GM21390 (cell line): Measurements from ENCODE around the gene TSPAN1.

Experiments
- ATAC-seq: cut with Tn5 transposase; IDR thresholded peaks from one replicate; pipeline ENCODE4 v1.9.1; 2021; ENCODE audit not compliant: unreplicated experiment

TSPAN1 gene

DNA sequence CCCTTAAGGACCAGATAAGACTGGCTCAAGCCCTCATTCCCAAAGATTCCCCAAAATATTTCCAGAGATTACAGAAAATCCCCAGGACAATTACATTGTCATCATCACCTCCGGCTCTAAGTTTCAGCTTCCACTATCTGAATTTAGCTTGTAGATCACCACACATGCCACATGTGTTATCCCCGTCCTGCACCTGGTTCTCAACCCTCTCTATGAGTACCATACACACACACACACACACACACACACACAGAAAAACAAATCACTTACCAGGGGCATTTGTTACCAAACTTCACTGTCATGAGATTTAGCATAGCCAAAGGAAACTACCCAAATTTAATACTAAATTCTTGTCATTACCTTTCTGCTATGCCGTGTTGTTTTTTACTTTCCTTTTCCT is 15.4 kb upstream of the TSPAN1 start:
- ATAC-seq = no peak

DNA sequence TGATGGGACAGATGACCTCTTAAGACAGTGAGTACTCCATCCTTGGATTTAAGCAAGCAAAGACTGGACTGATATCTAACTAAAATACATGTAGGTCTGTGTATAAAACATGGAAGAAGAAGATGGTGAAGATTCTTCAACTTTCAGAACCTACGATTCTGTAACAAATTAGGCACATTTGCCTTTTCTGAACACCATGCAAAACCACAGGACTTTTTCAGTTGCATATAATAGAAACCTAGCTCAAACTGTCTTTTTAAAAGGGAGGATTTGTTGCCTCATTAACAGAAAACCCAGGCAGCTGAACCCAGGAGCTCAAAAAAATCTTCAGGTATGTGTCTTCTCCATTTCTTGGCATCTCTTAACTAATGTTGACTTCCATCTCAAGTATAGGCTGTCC is 14.7 kb upstream of the TSPAN1 start:
- ATAC-seq = no peak

- peak; percentile 55 for ATAC-seq
Measured at GRCh38 chr1:46166521-46167462, 8.1 kb upstream of the TSPAN1 start.

GRCh38 chr1:46168477-46168876 is 6.4 kb upstream of the TSPAN1 start:
- ATAC-seq = no peak

GRCh38 chr1:46169811-46170454 is 5.0 kb upstream of the TSPAN1 start:
- ATAC-seq = no peak

- ATAC-seq = no peak
Measured at GRCh38 chr1:46171351-46171750, 3.5 kb upstream of the TSPAN1 start.

GRCh38 chr1:46171871-46172270 is 3.0 kb upstream of the TSPAN1 start:
- no peak for ATAC-seq

DNA sequence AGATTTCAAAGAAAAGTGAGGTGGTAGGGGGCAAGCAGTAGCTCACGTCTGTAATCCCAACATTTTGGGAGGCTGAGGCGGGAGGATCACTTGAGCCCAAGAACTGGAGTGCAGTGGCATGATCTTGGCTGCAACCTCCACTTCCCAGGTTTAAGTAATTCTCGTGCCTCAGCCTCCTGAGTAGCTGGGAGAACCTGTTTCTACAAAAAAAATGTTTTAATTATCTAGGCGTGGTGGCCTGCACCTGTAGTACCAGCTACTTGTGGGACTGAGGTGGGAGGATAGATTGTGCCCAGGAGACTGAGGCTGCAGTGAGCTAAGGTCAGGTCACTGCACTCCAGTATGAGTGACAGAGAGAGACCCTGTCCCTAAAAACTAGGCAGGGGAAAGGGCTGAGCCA is 2.6 kb upstream of the TSPAN1 start:
- ATAC-seq = no peak

- no peak for ATAC-seq
Measured at GRCh38 chr1:46173361-46173856, 1.5 kb upstream of the TSPAN1 start.

GRCh38 chr1:46175243-46175642 is 356 bp downstream of the TSPAN1 start:
- ATAC-seq = no peak

DNA sequence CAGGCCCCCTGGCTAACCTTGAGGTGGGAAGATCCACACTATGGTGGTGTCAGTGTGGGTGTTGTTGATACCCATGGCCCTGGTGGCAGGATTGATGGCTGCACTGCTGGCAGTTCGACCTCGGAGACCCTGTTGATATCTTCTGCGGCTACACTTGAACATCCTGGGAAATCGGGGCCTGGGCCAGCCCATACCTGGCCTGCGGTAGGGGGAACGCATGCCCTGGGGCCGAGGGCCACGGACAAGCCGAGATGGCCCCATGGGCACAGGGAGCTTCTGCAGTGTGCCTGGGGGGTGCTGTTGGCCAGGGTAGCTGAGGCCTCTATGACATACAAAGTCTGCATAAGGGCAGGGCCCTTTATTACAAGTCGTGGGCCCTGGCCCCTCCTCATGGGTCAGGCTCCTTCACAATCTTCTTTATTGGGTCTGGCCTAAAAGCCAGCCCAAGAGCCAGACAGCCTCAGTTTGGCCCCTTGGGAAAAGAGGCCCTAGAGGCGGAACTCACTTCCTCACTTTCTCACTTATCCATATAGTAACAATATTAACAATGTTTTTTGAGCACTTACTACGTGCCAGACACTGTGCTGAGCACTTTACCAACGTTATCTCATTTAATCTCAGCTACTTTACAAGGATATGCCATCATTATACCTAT is 1.5 kb downstream of the TSPAN1 start, which contains the start of gene P3R3URF:
TSS of gene P3R3URF (minus strand) at position 278 of the 655 bp plus-strand sequence. CDS start at position 261, 17 bp downstream.
- no peak for ATAC-seq

GRCh38 chr1:46179138-46180081 is 4.5 kb downstream of the TSPAN1 start:
- ATAC-seq = peak; percentile 68

DNA sequence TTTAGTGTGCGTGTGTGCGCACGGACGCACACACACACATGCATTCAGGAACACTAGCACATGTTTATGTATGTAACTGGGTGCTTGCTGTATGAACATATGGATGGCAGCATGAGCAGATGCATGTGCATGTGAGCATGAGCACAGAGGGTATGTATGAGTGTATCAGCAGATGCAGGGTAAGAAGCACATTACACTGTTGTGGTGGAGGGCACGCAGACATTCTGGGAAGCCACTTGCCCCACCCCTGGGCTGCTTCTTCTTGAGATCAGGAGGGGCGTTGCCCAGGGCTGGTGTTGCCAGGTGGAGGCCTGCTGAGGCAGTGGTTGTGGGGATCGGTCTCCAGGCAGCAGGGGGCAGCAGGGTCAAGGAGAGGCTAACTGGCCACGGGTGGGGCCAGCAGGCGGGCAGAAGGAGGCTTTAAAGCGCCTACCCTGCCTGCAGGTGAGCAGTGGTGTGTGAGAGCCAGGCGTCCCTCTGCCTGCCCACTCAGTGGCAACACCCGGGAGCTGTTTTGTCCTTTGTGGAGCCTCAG is 5.3 kb downstream of the TSPAN1 start:
- no peak for ATAC-seq

GRCh38 chr1:46181343-46182260 is 6.7 kb downstream of the TSPAN1 start:
- no peak for ATAC-seq

- no peak for ATAC-seq
Measured at GRCh38 chr1:46183079-46183847, 8.4 kb downstream of the TSPAN1 start.

DNA sequence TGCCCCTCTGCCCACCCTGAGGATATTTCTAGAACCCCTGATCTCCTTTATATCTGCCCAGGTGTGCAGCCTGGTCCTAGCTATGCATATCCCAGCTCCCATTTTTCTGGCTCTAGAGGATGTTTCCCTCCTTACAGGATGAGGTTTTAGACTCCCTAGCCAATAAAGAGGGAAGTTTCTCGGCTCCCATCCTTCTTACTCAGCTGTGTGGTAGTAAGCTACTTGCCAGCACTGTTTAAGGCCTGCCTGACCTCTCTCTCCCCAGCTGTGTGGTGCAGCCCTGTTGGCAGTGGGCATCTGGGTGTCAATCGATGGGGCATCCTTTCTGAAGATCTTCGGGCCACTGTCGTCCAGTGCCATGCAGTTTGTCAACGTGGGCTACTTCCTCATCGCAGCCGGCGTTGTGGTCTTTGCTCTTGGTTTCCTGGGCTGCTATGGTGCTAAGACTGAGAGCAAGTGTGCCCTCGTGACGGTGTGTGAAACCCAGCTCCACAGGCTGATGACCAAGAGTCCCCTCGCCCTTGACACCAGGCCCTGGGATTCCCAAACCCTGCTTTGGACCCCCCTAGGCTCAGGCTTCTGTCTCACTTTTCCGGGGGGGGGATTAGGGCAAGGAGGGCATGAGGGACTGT is 9.2 kb downstream of the TSPAN1 start:
- ATAC-seq = no peak

GRCh38 chr1:46184920-46185658 is 10.2 kb downstream of the TSPAN1 start:
- no peak for ATAC-seq
